GM12864 (cell line): ENCODE data around the gene MAGEB16.

Source experiments
- DNase-seq: peaks from one replicate; pipeline ENCODE4 v3.0.0-alpha.2; 2011; ENCODE audit warnings: low read depth
- H3K4me3 ChIP-seq: 2 replicates; pipeline ENCODE4 v1.5.1; 2011; ENCODE audit warnings: mild to moderate bottlenecking, low read depth, low read length, control low read depth
- TF ChIP-seq, protein P1 (sequence below): IDR thresholded peaks from 2 replicates; pipeline ENCODE4 v1.5.1; 2011; ENCODE audit warnings: low read depth, mild to moderate bottlenecking, moderate library complexity, low read length, control low read depth, inconsistent platforms; ENCODE audit errors: missing control alignments

Gene MAGEB16

DNA sequence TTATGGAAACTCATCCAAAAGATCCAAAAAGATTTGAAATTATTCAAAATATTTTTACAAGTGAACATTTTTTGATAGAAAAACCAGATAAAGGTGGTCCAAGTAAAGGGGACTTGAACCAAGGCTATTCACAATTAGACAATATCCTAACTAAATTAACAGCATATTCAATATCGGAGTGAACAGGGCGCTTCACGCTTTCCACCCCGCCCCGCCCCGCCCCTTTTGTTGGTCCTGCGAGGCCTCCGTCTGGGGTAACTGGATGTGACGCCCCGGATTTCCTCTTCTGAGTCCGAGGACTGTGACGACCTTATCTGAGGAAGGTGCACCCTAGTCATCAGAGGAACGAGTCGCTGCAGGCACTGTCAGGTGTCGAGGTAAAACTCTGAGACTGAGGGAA lies at the start of gene MAGEB16:
Gene MAGEB16 (plus strand): TSS at position 301 of the 400 bp plus-strand sequence. CDS start 3,855 bp downstream, outside the sequence.
- no peak for DNase-seq
- TF ChIP-seq, protein P1, sequence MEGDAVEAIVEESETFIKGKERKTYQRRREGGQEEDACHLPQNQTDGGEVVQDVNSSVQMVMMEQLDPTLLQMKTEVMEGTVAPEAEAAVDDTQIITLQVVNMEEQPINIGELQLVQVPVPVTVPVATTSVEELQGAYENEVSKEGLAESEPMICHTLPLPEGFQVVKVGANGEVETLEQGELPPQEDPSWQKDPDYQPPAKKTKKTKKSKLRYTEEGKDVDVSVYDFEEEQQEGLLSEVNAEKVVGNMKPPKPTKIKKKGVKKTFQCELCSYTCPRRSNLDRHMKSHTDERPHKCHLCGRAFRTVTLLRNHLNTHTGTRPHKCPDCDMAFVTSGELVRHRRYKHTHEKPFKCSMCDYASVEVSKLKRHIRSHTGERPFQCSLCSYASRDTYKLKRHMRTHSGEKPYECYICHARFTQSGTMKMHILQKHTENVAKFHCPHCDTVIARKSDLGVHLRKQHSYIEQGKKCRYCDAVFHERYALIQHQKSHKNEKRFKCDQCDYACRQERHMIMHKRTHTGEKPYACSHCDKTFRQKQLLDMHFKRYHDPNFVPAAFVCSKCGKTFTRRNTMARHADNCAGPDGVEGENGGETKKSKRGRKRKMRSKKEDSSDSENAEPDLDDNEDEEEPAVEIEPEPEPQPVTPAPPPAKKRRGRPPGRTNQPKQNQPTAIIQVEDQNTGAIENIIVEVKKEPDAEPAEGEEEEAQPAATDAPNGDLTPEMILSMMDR, result no peak
- no peak within 1 kb of the TSS for H3K4me3 ChIP-seq

DNA sequence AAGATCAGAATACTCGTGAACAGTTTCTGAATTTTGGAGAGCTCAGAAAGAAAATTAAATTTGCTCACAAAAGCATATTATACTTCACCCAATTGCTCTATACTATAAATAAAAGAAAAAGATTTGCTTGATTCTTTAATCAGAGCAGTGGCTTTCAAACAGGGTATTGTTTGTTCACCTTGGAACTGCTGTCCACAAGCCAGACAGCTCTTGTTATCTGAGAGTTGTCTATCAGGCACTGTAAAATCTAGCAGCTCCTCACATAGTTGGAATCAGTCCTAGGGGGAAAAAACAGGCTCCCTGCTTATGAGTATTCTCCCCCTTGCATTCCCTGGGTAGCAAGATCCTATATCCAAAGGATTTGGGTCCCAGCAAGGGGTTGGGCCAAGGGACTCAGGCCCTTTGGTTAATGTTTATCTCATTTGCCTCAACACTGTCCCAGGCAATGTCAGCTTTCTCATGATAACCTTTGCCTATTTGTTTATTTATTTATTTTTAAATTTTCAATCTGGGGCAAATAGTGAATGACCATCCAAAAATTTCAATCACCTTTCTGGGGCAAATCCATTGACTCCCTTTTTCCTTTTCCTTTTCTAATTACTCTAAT lies 24.1 kb upstream of the MAGEB16 start:
- DNase-seq, result no peak
- no peak overlapping the region for H3K4me3 ChIP-seq
- TF ChIP-seq, protein P1, result no peak

DNA sequence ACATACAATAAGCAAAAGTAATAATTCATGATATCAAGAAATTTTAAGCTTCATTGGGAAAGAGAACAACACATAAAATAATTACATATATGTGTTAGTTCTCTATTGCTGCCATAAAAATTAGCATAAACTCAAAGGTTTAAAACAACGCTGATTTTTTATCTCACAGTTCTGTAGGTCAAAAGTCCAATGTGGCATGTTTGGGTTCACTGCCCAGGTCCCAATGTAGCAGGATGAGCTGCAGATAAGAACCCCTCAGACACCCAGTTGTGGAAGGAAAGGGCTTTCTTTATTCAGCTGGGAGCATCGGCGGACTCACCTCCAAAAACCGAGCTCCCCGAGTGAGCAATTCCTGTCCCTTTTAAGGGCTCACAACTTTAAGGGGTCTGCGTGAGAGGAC lies 13.1 kb upstream of the MAGEB16 start:
- DNase-seq, result no peak
- TF ChIP-seq, protein P1, result no peak
- no peak overlapping the region for H3K4me3 ChIP-seq

DNA sequence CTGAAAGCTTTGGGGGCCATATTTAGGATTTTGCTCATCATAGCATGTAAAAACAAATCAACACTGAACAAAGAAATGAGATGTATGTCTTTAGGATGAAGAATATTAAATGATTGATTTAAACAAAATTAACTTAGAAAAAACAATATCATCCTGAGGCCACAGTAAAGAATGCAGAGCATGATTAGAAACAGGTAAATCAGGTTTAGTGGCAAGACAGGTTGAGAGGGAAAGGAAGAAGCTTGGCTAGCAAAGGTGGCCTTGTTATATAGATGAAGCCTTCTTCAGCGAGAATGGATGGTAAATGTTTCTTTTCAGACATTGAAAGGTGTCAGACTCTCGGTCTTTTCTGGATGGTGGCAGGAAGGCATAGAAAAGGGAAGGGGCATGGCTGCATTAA lies 11.9 kb upstream of the MAGEB16 start:
- TF ChIP-seq, protein P1, result no peak
- DNase-seq, result no peak
- H3K4me3 ChIP-seq, result no peak overlapping the region

DNA sequence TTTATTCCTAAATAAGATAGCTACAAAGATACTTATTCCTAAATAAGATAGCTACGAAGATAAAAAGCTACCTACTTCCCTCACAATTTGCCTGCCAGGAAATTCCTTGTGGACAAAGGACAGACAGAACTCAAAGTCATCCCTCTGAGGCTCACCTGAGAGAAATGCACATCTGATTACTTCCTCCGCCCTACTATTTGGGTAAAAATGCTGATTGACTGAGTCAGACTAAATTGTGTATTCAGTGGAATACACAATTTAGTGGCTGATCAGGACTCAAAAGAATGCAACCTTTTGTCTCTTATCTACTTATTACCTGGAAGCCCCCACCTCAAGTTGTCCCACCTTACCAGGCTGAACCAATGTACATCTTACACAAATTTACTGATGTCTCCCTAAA lies 10.3 kb upstream of the MAGEB16 start:
- DNase-seq, result no peak
- H3K4me3 ChIP-seq, result no peak overlapping the region
- TF ChIP-seq, protein P1, result no peak

DNA sequence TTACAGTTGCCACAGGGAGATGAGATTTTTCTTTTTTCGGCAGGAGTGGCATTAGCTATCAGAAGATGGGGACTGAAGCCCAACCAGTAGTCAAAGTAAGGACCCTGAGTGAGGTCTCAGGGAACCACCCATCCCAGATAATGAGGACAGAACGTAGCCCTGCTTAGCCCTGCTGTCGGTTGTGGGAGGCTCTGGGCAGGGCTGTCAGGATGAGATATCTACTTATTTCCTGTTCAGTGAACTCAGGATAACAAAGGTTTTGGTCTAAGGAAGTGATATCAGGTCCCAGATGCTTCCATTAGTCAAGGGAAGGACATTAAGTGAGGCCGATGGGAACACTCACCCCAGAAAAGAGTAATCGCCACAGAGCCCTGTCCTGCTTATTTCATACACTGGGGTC lies 2.3 kb downstream of the MAGEB16 start:
- TF ChIP-seq, protein P1, result no peak
- H3K4me3 ChIP-seq, result no peak overlapping the region
- no peak for DNase-seq

DNA sequence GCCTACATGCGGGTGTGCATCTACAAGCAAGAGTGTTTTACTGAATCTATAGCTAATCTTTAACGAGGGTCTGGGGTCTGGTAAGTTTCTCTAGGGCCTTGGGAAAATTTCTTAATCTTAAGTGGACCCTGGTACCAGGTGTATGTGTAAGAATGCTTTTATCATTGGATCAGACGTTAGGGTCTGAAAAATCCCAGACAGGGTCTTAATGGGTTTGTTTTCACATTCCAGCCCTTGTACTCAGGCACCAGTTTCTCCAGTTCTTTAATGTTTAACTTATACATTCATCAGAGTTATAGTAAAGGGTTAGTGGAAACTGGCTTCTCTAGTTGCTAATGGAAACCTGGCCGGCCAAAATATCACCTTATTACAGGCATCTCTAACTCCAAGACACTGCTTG lies 11.6 kb downstream of the MAGEB16 start:
- no peak overlapping the region for H3K4me3 ChIP-seq
- TF ChIP-seq, protein P1, result no peak
- DNase-seq, result no peak
